Measurements from ENCODE around the gene TRIM31.
A peak's percentile ranks its signal among the peaks of the same experiment; 100 is the strongest.

Gene TRIM31

DNA sequence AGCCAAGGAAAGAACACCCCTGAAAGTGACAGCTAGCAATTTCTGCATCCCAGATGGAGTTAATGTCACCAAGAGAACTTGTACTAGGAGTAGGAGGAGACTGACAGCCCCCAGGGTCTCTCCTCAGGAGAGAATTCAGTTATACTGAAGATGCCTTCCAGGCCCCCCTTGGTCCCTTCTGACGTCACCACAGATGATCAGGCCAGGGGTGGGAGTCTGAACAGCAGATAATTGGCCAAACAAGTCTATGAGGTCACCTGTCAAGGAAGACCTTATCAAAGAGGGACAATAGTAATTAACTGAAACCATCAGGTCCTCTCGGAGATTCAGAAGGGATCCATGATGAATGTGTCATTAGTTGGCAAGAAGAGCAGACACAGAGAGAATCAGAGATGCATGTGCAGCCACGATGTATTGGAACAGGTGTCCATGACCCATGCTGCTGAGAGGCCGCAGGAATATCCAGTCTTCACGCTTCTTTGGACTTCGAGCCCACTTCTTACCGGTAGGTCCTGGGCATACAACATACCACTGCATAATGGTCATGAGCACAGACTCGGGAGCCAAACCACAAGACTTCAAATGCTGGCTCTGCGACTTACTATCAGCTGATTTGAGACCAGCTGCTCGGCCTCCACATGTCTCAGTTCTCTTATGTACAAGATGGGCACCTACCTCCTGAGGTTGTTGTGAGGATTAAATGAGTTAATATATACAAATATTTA is 37.9 kb upstream of the TRIM31 start:
- peaks cover 11% of the 10 kb centered on the region for H3K4me1 Mint-ChIP-seq
- H3K9me3 Mint-ChIP-seq: peaks cover 2% of the 10 kb centered on the region

DNA sequence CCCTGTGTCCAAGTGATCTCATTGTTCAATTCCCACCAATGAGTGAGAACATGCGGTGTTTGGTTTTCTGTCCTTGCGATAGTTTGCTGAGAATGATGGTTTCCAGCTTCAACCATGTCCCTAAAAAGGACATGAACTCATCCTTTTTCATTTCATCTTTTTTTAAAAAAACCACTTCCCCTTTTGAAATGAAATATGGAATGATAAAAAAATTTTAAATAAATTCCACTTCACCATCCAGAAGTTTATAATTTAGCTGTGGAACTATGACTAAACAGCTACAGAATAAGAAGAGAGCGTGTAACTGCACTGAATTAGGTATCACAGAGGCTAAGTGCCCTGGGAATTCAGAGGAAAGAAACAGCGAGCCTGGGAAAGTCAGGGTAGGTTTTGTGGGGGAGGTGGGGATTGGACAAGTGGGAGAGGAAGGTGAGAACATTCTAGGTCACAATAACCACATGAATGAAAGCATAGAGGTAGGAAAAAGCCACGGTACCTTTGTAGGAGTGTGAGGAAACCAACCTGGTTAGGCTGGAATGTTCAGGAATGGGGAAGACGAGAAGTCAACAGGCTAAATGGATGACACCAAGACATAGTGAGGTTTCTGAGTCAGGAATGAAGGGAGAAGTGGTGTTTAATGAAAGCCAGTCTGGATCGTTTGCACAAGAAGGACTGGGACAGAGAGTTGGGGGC is 37.1 kb upstream of the TRIM31 start:
- peaks cover 2% of the 10 kb centered on the region for H3K9me3 Mint-ChIP-seq
- H3K27ac Mint-ChIP-seq: peak overlapping the region in 2 of 3 experiments; percentile 4 to 7
- H3K36me3 Mint-ChIP-seq (ENCODE audit: low read depth): no peaks in the 10 kb centered on the region
- peaks cover 5% of the 10 kb centered on the region for H3K4me1 Mint-ChIP-seq
- H3K4me3 Mint-ChIP-seq: no peak overlapping the region
- peaks cover 28% of the 10 kb centered on the region for H3K27me3 Mint-ChIP-seq (ENCODE audit: low read depth)
- TF ChIP-seq, protein P1, sequence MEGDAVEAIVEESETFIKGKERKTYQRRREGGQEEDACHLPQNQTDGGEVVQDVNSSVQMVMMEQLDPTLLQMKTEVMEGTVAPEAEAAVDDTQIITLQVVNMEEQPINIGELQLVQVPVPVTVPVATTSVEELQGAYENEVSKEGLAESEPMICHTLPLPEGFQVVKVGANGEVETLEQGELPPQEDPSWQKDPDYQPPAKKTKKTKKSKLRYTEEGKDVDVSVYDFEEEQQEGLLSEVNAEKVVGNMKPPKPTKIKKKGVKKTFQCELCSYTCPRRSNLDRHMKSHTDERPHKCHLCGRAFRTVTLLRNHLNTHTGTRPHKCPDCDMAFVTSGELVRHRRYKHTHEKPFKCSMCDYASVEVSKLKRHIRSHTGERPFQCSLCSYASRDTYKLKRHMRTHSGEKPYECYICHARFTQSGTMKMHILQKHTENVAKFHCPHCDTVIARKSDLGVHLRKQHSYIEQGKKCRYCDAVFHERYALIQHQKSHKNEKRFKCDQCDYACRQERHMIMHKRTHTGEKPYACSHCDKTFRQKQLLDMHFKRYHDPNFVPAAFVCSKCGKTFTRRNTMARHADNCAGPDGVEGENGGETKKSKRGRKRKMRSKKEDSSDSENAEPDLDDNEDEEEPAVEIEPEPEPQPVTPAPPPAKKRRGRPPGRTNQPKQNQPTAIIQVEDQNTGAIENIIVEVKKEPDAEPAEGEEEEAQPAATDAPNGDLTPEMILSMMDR (IDR thresholded peaks at IDR 0.05; ENCODE audit: unreplicated experiment in 3 of 3): no peak

More for the DNA sequence above, 37.9 kb upstream of the TRIM31 start:
- no peaks in the 10 kb centered on the region for H3K36me3 Mint-ChIP-seq (ENCODE audit: low read depth)
- TF ChIP-seq, protein P1 (IDR thresholded peaks at IDR 0.05; ENCODE audit: unreplicated experiment in 3 of 3): no peak
- H3K4me3 Mint-ChIP-seq: no peak overlapping the region
- peaks cover 22% of the 10 kb centered on the region for H3K27me3 Mint-ChIP-seq (ENCODE audit: low read depth)
- no peak overlapping the region for H3K27ac Mint-ChIP-seq

DNA sequence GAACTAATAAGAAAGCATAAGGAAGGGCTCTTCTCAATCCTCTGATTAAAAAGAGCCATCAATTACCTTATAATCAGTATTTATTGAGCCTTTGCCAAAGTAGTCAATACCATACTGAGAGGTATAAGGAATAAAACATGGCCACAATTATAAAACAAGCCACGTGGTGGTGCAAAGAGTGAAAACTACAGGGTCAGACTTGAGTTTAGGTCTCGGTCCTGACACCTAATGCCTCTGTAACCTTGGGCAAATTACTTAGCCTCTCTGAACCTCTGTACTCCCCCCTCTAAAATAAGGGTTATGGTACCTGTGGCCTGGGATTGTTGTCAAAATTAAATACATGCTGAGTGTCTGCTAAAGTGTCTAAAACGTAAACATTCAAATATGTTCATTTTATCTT is 36.3 kb upstream of the TRIM31 start:
- H3K4me1 Mint-ChIP-seq: no peaks in the 10 kb centered on the region
- no peaks in the 10 kb centered on the region for H3K36me3 Mint-ChIP-seq (ENCODE audit: low read depth)
- no peak overlapping the region for H3K27ac Mint-ChIP-seq
- H3K4me3 Mint-ChIP-seq: no peak overlapping the region
- peaks cover 31% of the 10 kb centered on the region for H3K27me3 Mint-ChIP-seq (ENCODE audit: low read depth)
- TF ChIP-seq, protein P1 (IDR thresholded peaks at IDR 0.05; ENCODE audit: unreplicated experiment in 3 of 3): no peak
- peaks cover 2% of the 10 kb centered on the region for H3K9me3 Mint-ChIP-seq

DNA sequence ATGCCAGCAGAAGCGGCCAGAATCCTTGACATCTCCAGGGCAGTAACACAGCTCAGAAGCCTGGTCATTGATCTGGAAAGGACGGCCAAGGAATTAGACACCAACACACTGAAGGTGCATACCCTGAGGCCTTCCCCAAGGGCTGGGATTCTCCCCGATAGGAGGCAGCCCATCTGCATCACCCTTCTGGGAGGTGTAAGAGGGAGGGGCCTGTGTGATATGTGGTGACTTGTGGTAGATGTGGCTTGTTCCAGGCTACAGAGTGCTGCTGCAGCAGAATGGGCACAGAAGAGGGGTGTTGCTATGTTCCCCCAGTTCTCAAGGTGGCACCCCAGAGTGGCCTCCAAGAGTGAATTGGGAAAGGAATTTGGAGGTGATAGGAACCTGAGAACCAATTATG is 34.2 kb upstream of the TRIM31 start:
- Mint-ChIP-seq H3K27ac (no peak overlapping the region), H3K27me3 (ENCODE audit: low read depth) (peaks cover 39% of the 10 kb centered on the region), H3K4me1 (no peaks in the 10 kb centered on the region), H3K36me3 (ENCODE audit: low read depth) (no peaks in the 10 kb centered on the region), H3K4me3 (no peak overlapping the region), H3K9me3 (peaks cover 2% of the 10 kb centered on the region)
- TF ChIP-seq, protein P1 (IDR thresholded peaks at IDR 0.05; ENCODE audit: unreplicated experiment in 3 of 3): no peak

DNA sequence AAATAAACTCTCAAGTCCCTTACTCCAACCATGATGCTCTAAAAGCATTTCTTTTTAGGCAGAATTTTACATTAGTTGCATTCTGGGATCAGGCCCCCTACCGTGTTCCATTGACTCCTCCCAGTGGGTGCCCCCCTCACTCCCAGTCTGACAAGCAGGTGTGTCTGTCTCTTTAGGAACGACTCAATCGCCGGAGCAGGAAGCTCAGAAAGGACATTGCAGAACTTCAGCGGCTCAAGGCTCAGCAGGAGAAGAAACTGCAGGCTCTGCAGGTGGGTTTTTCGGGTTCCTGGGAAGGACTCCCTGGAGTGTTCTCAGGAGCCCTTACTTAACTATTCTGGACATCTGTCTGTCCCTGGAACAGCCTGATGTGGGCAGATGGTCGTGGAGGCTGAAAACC is 32.9 kb upstream of the TRIM31 start:
- Mint-ChIP-seq H3K4me3 (no peak overlapping the region), H3K27ac (no peak overlapping the region), H3K27me3 (ENCODE audit: low read depth) (peaks cover 51% of the 10 kb centered on the region), H3K9me3 (peaks cover 2% of the 10 kb centered on the region), H3K4me1 (no peaks in the 10 kb centered on the region), H3K36me3 (ENCODE audit: low read depth) (no peaks in the 10 kb centered on the region)
- TF ChIP-seq, protein P1 (IDR thresholded peaks at IDR 0.05; ENCODE audit: unreplicated experiment in 3 of 3): no peak

Data from nephron (organoid).